ENCODE measurements around the gene NFE2L1.
A peak's percentile ranks its signal among the peaks of the same experiment; 100 is the strongest.

NFE2L1 gene

GRCh38 chr17:48101012-48101720 is 53.0 kb downstream of the NFE2L1 start, which contains the start of gene CBX1:
CBX1 (minus strand) TSS chr17:48101478; CDS start chr17:48077004, 24,474 bp downstream.
- H3K79me2 ChIP-seq (ENCODE audit: low read length) = peaks cover 51% of the 10 kb centered on the region
- no peaks in the 10 kb centered on the region for H3K27me3 ChIP-seq (ENCODE audit: low read depth, low read length)
- H4K20me1 ChIP-seq (ENCODE audit: insufficient read depth, low read length) = peaks cover 25% of the 10 kb centered on the region
- peaks cover 25% of the 10 kb centered on the region for H3K4me1 ChIP-seq (ENCODE audit: low read length)
- peak within 1 kb of the TSS; percentile 83 for H3K27ac ChIP-seq (ENCODE audit: low read length)
- no peak for TF ChIP-seq CTCF (IDR thresholded peaks at IDR 0.05; ENCODE audit: low read depth, low read length)
- TF ChIP-seq EZH2phosphoT487 (IDR thresholded peaks at IDR 0.05; ENCODE audit: low read depth) = no peak
- H3K4me2 ChIP-seq (ENCODE audit: low read length) = peak within 1 kb of the TSS; percentile 99
- H3K36me3 ChIP-seq (replicated peaks; ENCODE audit: low read depth, low read length) = peaks cover 6% of the 10 kb centered on the region
- peak within 1 kb of the TSS; percentile 93 for H3K9ac ChIP-seq (ENCODE audit: low read length)
- peak within 1 kb of the TSS; percentile 62; the same call in 1 of the 2 replicates for H2AFZ ChIP-seq (ENCODE audit: low read depth, low read length)
- peak within 1 kb of the TSS; percentile 100 for H3K4me3 ChIP-seq (ENCODE audit: low read length)
- H3K9me3 ChIP-seq (ENCODE audit: insufficient read depth, low read length) = no peaks in the 10 kb centered on the region

GRCh38 chr17:48102043-48102750 is 54.0 kb downstream of the NFE2L1 start:
- no peak for TF ChIP-seq EZH2phosphoT487 (IDR thresholded peaks at IDR 0.05; ENCODE audit: low read depth)
- no peak for TF ChIP-seq CTCF (IDR thresholded peaks at IDR 0.05; ENCODE audit: low read depth, low read length)
- H3K9me3 ChIP-seq (ENCODE audit: insufficient read depth, low read length) = no peaks in the 10 kb centered on the region
- H3K4me3 ChIP-seq (ENCODE audit: low read length) = peak overlapping the region; percentile 100
- H3K9ac ChIP-seq (ENCODE audit: low read length) = peak overlapping the region; percentile 93
- peaks cover 6% of the 10 kb centered on the region for H3K36me3 ChIP-seq (replicated peaks; ENCODE audit: low read depth, low read length)
- H3K27me3 ChIP-seq (ENCODE audit: low read depth, low read length) = no peaks in the 10 kb centered on the region
- peak overlapping the region; percentile 62 for H2AFZ ChIP-seq (ENCODE audit: low read depth, low read length)
- H3K27ac ChIP-seq (ENCODE audit: low read length) = peak overlapping the region; percentile 83
- peaks cover 41% of the 10 kb centered on the region for H3K79me2 ChIP-seq (ENCODE audit: low read length)
- peak overlapping the region; percentile 99 for H3K4me2 ChIP-seq (ENCODE audit: low read length)
- H4K20me1 ChIP-seq (ENCODE audit: insufficient read depth, low read length) = peaks cover 23% of the 10 kb centered on the region
- H3K4me1 ChIP-seq (ENCODE audit: low read length) = peaks cover 34% of the 10 kb centered on the region

- no peaks in the 10 kb centered on the region for H3K9me3 ChIP-seq (ENCODE audit: insufficient read depth, low read length)
- H2AFZ ChIP-seq (ENCODE audit: low read depth, low read length) = peak overlapping the region; percentile 62
- no peak for TF ChIP-seq EZH2phosphoT487 (IDR thresholded peaks at IDR 0.05; ENCODE audit: low read depth)
- no peak for TF ChIP-seq CTCF (IDR thresholded peaks at IDR 0.05; ENCODE audit: low read depth, low read length)
- H3K27ac ChIP-seq (ENCODE audit: low read length) = peak overlapping the region; percentile 83
- peaks cover 30% of the 10 kb centered on the region for H3K4me1 ChIP-seq (ENCODE audit: low read length)
- peaks cover 15% of the 10 kb centered on the region for H4K20me1 ChIP-seq (ENCODE audit: insufficient read depth, low read length)
- H3K4me3 ChIP-seq (ENCODE audit: low read length) = peak overlapping the region; percentile 100; the same call in 1 of the 2 replicates
- H3K36me3 ChIP-seq (replicated peaks; ENCODE audit: low read depth, low read length) = peaks cover 6% of the 10 kb centered on the region
- no peaks in the 10 kb centered on the region for H3K27me3 ChIP-seq (ENCODE audit: low read depth, low read length)
- H3K9ac ChIP-seq (ENCODE audit: low read length) = 0 out of 2 replicates have a peak overlapping the region, but pooled peaks have one; percentile 93
- H3K79me2 ChIP-seq (ENCODE audit: low read length) = peaks cover 37% of the 10 kb centered on the region
- H3K4me2 ChIP-seq (ENCODE audit: low read length) = 0 out of 2 replicates have a peak overlapping the region, but pooled peaks have one; percentile 99
Observed at GRCh38 chr17:48102798-48103715, 54.9 kb downstream of the NFE2L1 start.

Measured in OCI-LY3 (cell line).